HG03060 (cell line): ENCODE results near the gene NRIP2.
A peak's percentile ranks its signal among the peaks of the same experiment; 100 is the strongest.

Experiments used
- ATAC-seq: cut with Tn5 transposase; IDR thresholded peaks from one replicate; pipeline ENCODE4 v1.9.1; 2021; ENCODE audit warnings: low read depth, moderate number of reproducible peaks; ENCODE audit not compliant: unreplicated experiment

The NRIP2 gene

DNA sequence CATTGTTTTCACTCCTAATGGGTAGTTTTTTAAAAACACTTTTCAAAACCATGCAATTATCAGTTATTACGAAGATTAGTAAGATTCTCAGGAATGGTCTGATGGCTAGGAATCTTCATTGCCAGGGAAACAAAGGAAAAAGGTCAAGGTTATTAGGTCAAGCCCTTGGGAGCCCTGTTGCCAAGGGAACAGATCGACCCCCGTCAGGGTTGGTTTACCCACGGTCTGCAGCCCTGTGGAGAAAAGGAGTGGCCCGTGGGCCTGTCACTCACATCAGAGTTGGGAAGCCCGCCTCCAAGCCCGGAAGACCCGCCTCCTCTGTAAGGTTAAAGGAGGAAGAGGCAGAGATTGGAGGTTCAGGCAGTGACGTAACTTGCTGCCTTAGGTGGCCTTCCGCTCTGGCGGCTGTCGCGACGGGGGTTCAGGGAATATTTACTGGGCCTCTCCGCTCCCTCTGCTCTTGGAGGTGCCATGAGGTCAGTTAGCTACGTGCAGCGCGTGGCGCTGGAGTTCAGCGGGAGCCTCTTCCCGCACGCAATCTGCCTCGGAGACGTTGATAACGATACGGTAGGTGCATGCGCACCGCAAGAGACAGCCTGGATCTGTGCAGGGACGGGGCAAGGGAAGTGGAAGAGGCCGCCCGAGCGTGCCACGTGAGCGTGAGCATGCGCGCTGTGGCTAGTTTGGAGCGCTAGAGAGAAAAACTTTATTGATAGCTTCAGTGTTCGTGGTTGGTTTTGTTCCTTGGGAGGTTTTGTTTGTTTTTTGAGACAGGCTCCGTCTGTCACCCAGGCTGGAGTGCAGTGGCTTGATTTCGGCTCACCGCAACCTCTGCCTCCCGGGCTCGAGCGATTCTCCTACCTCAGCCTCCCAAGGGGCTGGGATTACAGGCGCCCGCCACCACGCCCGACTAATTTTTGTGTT is 22.3 kb downstream of the NRIP2 start, which contains the start of gene ITFG2:
Gene ITFG2, plus strand, starts transcription at position 379 of the 924 bp plus-strand sequence. Its CDS starts 93 bp downstream, at position 472.
- ATAC-seq, result peak; percentile 81

DNA sequence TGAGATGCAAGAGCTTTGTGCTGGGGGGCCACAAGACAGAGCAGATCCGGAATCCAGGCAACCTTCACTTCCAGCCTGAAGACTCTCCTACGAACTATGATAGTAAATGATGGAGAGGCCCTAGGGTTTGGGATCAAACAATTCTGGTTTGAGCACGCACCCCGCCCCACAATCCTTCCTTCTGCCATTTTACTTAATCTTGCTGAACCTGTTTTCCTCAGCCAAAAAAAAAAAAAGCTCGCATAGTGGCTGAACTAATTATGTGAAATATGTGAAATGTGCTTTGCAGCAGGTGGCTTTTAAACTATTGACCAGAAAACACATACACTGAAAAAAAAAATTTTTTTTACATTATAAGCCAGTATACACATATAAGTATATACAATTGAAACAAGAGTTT is 23.0 kb downstream of the NRIP2 start:
- ATAC-seq, result no peak

DNA sequence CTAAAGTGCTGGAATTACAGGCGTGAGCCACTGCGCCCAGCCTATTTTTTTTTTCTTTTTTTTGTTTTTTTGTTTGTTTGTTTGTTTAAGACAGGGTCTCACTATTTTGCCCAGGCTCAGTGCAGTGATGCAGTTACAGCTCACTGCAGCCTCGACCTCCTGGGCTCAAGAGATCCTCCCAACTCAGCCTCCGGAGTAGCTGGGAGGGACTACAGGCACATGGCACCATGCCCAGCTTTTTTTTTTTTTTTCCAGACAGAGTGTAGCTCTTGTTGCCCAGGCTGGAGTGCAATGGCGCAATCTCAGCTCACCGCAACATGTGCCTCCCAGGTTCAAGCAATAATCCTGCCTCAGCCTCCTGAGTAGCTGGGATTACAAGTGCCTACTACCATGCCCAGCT is 28.1 kb downstream of the NRIP2 start:
- ATAC-seq, result no peak

DNA sequence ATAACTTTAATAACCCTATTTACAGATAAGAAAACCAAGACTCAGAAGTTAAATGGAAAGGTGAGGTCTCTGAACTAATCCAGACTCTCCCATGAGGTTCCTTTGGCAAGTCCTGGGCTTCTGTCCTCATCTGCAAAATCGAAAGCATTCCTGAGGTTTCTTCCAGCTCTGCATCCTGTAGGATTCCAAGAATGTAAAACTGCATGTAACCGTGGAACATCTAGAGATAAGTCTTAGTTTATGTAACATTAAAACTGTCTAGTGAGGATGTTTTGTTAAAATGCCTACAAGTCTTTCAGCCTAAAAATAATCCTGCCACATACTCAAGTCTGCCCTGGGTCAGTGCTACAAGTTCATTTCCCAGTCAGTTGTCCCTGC is 29.7 kb downstream of the NRIP2 start:
- ATAC-seq, result no peak

GRCh38 chr12:2804393-2805142 is 30.3 kb downstream of the NRIP2 start:
- no peak for ATAC-seq

DNA sequence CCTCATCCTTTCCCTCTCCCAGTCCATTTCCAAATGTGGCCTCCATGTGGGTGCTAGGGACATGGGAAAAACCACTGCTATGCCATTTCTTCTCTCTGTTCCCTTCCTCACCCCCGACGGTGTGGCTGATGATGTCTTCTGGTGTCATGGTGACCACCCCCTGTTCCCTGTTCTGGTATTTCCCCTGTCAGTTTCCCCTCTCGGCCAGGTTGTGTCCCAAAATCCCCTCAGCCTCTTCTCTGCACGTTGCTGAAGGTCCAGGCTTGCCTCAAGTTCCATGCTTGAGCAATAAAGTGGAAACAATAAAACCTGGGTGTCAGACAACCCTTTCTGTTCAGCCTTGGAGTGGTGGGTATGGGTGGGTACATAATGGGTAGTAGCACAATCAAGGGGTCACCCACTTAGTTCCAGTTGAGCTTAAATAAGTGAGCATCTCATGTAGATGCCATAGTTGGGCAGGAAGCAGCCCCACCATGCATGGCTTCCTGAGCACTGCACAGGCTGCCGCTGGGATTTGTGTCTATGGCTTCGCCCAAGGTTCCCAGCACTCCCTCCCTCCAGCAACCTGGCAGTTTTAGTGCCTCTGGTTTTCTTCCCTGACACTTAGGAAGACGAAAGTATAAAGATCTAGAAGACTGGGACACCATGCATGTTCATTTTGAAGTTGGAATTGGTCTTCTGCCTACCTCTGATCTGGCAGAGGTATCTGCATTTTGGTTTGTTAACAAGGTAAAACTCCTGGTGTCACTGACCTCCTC is 31.0 kb downstream of the NRIP2 start:
- ATAC-seq, result no peak

DNA sequence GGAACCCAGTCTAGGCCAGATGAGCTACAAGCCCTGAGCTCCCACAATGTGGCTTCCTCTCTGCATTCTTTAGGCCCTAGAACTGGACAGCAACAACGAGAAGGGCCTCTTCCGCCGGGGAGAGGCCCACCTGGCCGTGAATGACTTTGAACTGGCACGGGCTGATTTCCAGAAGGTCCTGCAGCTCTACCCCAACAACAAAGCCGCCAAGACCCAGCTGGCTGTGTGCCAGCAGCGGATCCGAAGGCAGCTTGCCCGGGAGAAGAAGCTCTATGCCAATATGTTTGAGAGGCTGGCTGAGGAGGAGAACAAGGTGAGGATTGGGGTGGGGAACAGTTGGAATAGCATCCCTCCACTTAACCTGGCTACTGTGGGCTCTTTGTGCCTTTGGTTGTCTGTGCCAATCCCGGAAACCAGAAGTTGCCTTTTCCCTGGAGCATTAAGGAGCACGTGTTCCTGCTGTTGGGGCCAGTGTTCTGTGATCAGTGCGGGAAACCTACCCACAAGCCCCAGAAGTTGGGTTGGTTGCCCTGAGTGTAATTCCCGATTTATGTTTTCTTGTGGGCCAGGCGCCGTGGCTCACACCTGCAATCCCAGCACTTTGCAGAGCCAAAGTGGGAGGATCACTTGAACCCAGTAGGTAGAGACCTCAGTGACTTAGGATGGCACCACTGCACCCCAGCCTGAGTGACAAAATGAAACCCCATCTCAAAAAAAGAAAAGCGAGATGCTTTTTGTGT is 33.6 kb downstream of the NRIP2 start:
- ATAC-seq, result no peak

- no peak for ATAC-seq
These were observed 34.7 kb downstream of the NRIP2 start for GRCh38 chr12:2800046-2800570.

GRCh38 chr12:2797721-2798418 is 37.0 kb downstream of the NRIP2 start:
- no peak for ATAC-seq

DNA sequence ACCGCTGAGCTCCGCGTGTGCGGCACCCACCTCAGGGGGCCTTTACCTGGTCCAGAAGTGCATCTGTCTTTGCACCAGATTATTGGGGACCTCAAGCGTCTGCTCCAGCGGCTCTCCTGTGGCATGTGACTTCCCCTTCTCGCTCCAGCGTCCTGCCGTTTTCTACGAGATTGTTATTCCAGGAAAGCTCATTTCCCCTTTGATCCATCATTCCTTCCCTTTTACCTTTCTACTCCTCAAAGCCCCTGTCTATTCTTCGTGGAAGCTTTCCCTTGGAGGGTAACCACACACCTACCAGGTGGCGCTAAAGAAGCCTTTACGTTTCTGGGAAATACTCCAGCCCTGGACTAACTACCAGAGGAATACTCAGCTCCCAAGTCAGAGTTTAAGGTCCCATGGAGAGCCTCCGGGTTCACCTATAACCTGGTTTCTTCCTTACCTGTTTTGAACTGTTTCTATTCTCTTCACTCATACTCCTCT is 38.6 kb downstream of the NRIP2 start:
- no peak for ATAC-seq

DNA sequence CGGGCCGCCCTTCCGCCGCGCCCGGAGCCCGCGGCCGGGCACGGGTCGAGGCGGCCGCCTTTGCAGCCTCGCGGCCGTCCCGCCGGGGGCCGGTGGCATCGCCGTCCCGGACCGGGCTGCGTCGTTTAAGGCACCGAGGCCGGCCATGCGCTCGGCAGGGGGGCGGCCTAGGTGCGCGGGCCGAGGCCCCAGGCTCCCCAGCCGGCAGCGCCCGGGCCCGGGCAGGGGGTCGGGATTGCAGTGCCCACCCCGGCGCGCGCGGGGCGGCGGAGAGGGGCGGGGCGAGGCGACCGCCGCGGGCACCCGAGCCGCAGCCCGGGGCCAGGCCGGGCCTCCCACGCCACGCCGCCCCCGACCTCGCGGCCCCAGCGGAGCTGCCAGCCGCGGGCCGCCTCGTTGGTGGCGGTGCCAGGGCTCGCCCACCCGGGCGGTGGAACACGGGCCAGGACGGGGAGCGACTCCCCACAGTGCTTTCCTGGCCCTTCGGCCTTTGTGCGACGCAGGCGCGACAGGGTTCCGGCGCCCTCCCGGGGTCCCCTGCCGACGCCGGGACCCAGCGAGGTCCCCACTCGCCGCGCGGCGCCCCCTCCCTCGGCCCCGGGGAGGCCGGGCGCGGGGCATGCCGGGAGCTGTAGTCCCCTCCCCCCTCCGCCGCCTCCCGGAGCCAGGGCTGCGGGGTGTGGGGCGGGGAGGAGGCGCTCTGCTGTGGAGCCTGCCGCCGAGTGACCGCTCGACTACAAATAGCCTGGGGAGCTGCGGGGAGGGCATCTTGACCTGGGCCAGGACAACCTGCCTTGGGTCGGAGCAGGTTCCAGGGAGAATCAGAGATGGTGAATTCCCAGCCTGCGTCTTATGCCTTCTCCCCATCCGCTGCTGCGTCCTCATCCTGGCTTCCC is 39.3 kb downstream of the NRIP2 start:
- no peak for ATAC-seq

DNA sequence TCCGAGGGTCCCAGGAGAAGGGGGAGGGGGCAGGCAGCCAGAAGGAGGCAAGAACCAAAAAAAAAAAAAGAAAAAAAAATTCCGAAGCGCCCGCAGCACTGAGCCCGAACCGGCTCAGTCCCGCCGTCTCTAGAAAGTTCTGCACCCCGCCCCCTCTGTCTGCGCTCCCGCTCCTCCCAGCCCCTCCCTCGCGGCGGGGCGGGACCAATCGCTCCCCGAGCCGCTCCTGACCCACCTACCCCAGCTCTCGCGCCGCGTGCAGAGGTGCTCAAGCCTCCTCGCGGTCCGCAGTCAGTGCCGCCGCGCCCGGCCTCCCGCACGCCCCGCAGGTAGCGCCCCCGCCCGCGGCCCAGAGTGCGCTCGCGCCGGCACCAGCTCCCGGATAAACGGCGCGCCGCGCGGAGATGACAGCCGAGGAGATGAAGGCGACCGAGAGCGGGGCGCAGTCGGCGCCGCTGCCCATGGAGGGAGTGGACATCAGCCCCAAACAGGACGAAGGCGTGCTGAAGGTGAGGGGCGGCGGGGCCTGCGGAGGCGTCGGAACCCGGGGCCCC is 40.0 kb downstream of the NRIP2 start, which contains the start of gene FKBP4:
Gene FKBP4, plus strand, starts transcription at position 235 of the 554 bp plus-strand sequence. Its CDS starts 170 bp downstream, at position 405.
- ATAC-seq, result peak; percentile 44

DNA sequence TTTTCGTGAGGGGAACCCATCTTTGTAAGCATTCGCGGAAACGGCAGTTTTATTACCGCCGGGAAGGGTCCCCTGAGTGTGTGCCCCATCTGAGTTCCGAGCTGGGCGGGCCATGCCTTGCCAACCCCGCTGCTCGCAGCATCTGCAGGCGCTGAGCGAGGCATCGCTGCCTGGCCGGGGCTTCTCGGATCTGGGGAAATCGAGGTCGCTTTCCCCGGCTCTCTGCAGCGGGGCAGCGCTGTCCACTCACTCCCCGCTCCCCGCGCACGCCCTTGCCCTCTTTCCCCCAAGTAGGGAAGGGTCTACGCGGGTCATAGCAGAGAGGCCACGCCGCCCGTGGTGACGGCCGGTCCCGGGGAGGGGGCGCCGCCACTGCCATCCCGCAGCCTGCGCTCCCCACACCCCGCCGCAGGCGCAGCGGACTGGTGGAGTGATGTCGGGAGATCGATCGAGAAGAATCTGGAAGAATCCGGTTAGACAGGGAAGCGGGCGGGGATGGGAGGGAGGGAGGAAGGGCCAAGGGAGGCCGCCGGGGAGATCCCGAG is 40.6 kb downstream of the NRIP2 start:
- no peak for ATAC-seq

GRCh38 chr12:2793561-2793960 is 41.3 kb downstream of the NRIP2 start:
- ATAC-seq, result no peak

DNA sequence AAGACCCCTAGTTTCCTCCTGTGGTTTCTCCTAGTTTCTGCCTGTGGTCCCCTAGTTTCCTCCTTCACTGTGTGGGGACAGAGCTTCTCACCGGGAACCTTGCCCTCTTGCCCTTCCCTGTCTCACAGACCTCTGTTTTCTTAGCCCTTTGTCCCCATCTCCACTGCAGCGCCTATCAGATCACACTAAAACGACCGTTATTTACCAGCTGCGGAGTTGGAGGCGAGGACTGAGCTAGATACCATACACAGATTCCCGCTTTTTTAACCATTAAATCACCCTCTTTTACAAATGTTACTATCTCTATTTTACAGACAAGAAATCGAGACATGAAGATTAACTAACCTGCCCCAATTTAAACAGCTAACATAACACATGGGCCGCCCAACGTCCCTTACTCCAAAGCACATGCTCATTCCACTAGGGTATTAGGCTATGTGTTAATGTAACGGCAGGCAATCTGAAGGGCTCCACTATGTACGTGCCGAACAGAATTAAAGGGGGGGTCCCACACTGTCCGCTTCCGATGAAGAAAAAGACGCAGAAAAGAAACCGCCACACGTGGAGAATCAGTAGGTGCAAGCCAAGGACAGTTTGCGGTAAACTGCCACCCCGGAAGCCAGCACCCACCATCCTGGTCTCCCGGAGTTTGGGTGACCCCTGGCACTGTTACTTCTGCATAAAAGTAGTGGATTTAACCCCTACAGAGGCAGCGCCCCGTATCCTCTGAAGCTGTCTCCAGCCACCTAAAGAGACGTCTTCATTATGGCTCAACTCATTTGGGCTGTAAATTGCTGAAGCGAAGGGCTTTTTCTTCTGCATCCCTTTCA is 41.9 kb downstream of the NRIP2 start:
- no peak for ATAC-seq

DNA sequence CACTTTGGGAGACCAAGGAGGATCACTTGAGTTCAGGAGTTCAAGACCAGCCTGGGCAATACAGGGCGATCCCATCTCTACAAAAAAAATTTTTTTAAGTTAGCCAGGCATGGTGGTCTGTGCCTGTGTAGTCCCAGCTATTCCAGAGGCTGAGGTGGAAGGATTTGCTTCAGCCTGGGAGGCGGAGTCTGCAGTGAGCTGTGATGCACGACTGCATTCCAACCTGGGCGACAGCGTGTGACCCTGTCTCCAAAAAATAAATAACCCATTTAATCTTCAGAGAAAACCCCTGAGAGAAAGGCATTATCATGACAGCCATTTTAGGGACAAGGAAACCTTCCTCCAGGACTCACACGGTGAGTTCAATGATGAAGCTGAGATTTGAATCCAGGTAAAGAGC is 43.7 kb downstream of the NRIP2 start:
- no peak for ATAC-seq

DNA sequence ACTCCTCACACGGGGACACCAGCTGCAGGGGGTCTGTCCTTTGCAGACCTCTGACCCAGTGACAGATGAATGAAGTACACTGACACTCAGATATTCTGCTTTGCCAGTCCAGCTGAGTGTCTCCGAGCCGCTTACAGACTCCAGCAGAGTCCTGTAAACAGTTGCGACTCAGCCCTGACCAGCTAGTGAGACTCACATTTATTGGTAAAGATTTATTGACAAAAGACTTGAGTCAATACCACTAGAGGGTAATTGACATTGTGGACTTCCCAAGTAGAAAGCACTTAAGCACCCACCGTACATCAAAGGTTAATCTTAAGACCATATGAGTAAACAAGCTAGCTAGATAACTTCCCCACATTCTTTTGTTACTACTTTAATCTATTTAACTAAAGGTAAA is 49.8 kb downstream of the NRIP2 start:
- ATAC-seq, result no peak
